Lung (tissue), 12 donors: ENCODE measurements around the gene PELI1. TPM values are rescaled to one million over a fixed set of nuclear protein-coding genes. Genes with fewer than 3 reads are reported as not detected.

Experiments used
- ATAC-seq: fragments of 200-7000 bp; cut with Tn5 transposase; one replicate; pipeline ENCODE4 v1.9.1; 2020; ENCODE audit warnings: moderate number of reproducible peaks; ENCODE audit not compliant: insufficient read depth, low FRiP score
- DNase-seq, 3 donors: peaks; one replicate each; pipeline ENCODE4 v3.0.0-alpha.2; 2013 to 2017
- H3K27ac ChIP-seq, 2 donors: one replicate each; pipeline ENCODE4 v1.5.1; 2013; ENCODE audit warnings: mild to moderate bottlenecking in 2 of 2, moderate library complexity in 2 of 2, control low read depth in 1 of 2, inconsistent platforms in 1 of 2, low read depth in 1 of 2, low read length in 1 of 2
- H3K27me3 ChIP-seq, 3 donors: one replicate each; pipeline ENCODE4 v1.5.1; 2013; ENCODE audit warnings: low read length in 2 of 3; ENCODE audit not compliant: control insufficient read depth in 3 of 3, insufficient read depth in 3 of 3
- H3K36me3 ChIP-seq, 4 donors: one replicate each; pipeline ENCODE4 v1.5.1; 2013; ENCODE audit warnings: low read length in 4 of 4, mild to moderate bottlenecking in 1 of 4, moderate library complexity in 1 of 4; ENCODE audit not compliant: control insufficient read depth in 4 of 4, insufficient read depth in 4 of 4
- H3K4me1 ChIP-seq, 5 donors: one replicate each; pipeline ENCODE4 v1.5.1; 2013; ENCODE audit warnings: low read length in 5 of 5, mild to moderate bottlenecking in 2 of 5, moderate library complexity in 1 of 5; ENCODE audit not compliant: control insufficient read depth in 5 of 5, insufficient read depth in 5 of 5
- H3K4me3 ChIP-seq: one replicate; pipeline ENCODE4 v1.5.1; 2013; ENCODE audit warnings: mild to moderate bottlenecking, control low read depth, moderate library complexity
- H3K9ac ChIP-seq, 2 donors: one replicate each; pipeline ENCODE4 v1.5.1; 2013; ENCODE audit warnings: low read length in 2 of 2, control low read depth in 1 of 2; ENCODE audit not compliant: insufficient read depth in 1 of 2
- H3K9me3 ChIP-seq, 4 donors: one replicate each; pipeline ENCODE4 v1.5.1; 2013; ENCODE audit warnings: low read length in 3 of 4, mild to moderate bottlenecking in 1 of 4, moderate library complexity in 1 of 4; ENCODE audit not compliant: control insufficient read depth in 4 of 4, insufficient read depth in 3 of 4
- WGBS, 2 donors: extraction: QIAGEN DNeasy Blood & Tissue Kit; methylation state at CpG; one replicate each; pipeline ENCODE4 v1.1.7; 2013; 5-methylcytosine and 5-hydroxymethylcytosine counted together
- polyA plus RNA-seq, 2 donors: library from polyadenylated mRNA; stranded (reverse); fragments of 200-250 nt; gene quantifications; one replicate each; pipeline ENCODE4 v1.2.1, GENCODE V29; 2013
- total RNA-seq, 2 donors: library from RNA; depleted of rRNA in 1 of 2; stranded (reverse); fragments of >200 nt in 1 of 2; gene quantifications; one replicate each; pipeline ENCODE4 v1.2.1, GENCODE V29; 2014 to 2021
- TF ChIP-seq, protein P1 (sequence below): IDR thresholded peaks from 2 replicates; pipeline ENCODE4 v1.5.1; 2012; ENCODE audit warnings: mild to moderate bottlenecking; ENCODE audit errors: control extremely low read depth, extremely low read depth
- donor health status: control.
- donor health status: control.
- donor health status: Bipolar disorder and iron deficiency.
- donor health status: healthy.
- donor health status: DM: yes; HTN: yes; CAD: no.

PELI1 gene
- total and polyA plus RNA-seq, 4 donors: 17.2 to 83.9 (median 48.1) TPM

DNA sequence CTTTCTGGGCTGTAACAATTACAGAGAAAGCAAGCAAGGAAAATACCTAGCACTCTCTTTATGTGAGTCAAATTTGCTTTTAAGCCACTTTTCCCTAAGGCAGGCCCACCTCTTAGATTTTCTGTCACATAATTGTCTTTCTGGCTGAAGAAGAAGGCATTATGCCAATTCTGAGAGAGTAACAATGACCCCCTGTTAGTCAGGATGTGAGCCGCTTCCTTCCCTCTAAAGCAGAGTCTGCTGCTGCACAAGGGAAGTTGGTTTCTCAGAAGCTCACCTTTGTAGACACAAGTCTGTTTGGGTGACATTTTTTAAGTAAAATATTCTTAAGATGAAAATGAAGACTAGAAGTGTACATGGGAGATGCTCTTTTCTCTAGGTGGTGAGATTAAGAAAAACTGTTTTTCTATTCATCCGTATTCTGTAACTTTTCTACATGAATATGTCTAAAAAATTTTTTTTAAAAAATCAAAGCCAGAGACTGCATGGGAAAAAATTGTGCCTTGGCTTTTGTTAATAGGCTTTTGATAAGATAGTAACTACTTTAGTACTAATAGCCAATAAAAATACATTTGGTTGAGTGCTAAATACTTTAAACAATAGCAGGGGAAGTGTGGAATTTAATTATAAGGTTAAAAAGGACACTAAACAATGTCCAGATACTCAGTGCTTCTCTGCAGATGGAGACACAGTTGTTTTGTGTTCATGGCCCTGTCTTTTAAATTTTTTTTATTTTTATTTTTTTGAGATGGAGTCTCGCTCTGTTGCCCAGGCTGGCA lies 91.6 kb downstream of the PELI1 start:
- TF ChIP-seq, protein P1, sequence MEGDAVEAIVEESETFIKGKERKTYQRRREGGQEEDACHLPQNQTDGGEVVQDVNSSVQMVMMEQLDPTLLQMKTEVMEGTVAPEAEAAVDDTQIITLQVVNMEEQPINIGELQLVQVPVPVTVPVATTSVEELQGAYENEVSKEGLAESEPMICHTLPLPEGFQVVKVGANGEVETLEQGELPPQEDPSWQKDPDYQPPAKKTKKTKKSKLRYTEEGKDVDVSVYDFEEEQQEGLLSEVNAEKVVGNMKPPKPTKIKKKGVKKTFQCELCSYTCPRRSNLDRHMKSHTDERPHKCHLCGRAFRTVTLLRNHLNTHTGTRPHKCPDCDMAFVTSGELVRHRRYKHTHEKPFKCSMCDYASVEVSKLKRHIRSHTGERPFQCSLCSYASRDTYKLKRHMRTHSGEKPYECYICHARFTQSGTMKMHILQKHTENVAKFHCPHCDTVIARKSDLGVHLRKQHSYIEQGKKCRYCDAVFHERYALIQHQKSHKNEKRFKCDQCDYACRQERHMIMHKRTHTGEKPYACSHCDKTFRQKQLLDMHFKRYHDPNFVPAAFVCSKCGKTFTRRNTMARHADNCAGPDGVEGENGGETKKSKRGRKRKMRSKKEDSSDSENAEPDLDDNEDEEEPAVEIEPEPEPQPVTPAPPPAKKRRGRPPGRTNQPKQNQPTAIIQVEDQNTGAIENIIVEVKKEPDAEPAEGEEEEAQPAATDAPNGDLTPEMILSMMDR: no peak
- ATAC-seq (no peak), DNase-seq (peak in 2 of 3 donors; percentile 46 to 61)
- WGBS, 2 donors: 68 to 75% methylated on average over 3 of the region's 3 CpGs
- no peaks in the 10 kb centered on the region for H3K36me3 ChIP-seq
- H3K27ac ChIP-seq: peak overlapping the region in 1 of 2 donors; percentile 79
- H3K9ac ChIP-seq: no peak overlapping the region
- H3K27me3 ChIP-seq: no peaks in the 10 kb centered on the region
- no peaks in the 10 kb centered on the region for H3K4me1 ChIP-seq
- H3K4me3 ChIP-seq: no peak overlapping the region
- H3K9me3 ChIP-seq: no peaks in the 10 kb centered on the region

- DNase-seq (peak; percentile 71 to 85 (median 83)), ATAC-seq (peak; percentile 88)
- TF ChIP-seq, protein P1: peak; percentile 91
- H3K4me1 ChIP-seq: no peaks in the 10 kb centered on the region
- H3K36me3 ChIP-seq: no peaks in the 10 kb centered on the region
- H3K27ac ChIP-seq: no peak overlapping the region
- 4 to 8% methylated on average over 3 of the region's 3 CpGs for WGBS, 2 donors
- no peak overlapping the region for H3K4me3 ChIP-seq
- H3K27me3 ChIP-seq: no peaks in the 10 kb centered on the region
- no peaks in the 10 kb centered on the region for H3K9me3 ChIP-seq
- no peak overlapping the region for H3K9ac ChIP-seq
Observed at GRCh38 chr2:64049633-64050220, 94.5 kb downstream of the PELI1 start.

DNA sequence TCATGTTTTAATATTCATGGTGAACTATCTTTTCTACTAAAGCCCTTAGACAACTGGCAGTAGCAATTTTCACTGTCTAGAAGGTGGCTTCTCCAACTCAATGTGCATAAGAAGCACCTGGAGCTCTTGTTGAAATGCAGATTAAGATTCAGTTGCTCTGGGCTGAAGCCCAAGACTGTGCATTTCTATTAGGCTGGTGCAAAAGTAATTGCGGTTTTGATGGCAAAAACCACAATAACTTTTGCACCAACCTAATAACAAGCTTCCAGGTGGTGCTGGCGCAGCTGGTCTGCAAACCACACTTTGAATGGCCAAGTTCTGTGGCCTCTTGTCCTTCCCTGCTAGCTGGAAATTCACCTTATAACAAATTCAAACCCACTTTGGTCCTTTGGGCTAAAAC lies 98.3 kb downstream of the PELI1 start:
- no peaks in the 10 kb centered on the region for H3K9me3 ChIP-seq
- H3K9ac ChIP-seq: no peak overlapping the region
- H3K4me3 ChIP-seq: no peak overlapping the region
- no peak overlapping the region for H3K27ac ChIP-seq
- TF ChIP-seq, protein P1: no peak
- no peaks in the 10 kb centered on the region for H3K4me1 ChIP-seq
- no peaks in the 10 kb centered on the region for H3K27me3 ChIP-seq
- no peaks in the 10 kb centered on the region for H3K36me3 ChIP-seq
- no peak for DNase-seq
- WGBS, 2 donors: 96 to 97% methylated on average over 2 of the region's 2 CpGs
- no peak for ATAC-seq

Other genes with a start within 250 kb of the PELI1 start
- 10 to 100 TPM; 18.2 to 49.3 TPM for gene VPS54, start 125.0 kb downstream of the PELI1 start, total RNA-seq
- gene VPS54, start 125.0 kb downstream of the PELI1 start, polyA plus RNA-seq: 10 to 100 TPM; 12.5 to 13.1 TPM